ENCODE measurements around the gene LTB.

DNA sequence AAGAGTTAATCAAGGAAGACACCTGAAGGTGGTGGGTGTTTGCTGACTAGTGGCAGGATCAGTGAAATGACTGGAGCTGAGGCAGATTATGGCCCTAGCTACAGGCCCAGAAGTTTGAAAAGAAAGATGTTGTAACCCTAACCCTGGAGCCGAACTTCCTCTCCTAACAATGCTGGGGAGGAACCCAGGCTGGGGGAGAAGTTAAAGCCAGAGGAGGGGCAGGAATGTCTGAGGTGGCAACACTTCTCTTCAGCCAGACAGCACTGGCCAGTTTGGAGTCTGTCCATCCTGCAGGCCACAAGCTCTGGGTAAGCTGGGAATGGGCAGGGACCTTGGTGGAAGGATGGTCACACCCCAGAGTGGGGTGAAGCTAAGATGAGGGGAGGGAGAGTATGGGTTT is 3.8 kb upstream of the LTB start, which contains the start of gene LST1:
- TF ChIP-seq, protein P1, sequence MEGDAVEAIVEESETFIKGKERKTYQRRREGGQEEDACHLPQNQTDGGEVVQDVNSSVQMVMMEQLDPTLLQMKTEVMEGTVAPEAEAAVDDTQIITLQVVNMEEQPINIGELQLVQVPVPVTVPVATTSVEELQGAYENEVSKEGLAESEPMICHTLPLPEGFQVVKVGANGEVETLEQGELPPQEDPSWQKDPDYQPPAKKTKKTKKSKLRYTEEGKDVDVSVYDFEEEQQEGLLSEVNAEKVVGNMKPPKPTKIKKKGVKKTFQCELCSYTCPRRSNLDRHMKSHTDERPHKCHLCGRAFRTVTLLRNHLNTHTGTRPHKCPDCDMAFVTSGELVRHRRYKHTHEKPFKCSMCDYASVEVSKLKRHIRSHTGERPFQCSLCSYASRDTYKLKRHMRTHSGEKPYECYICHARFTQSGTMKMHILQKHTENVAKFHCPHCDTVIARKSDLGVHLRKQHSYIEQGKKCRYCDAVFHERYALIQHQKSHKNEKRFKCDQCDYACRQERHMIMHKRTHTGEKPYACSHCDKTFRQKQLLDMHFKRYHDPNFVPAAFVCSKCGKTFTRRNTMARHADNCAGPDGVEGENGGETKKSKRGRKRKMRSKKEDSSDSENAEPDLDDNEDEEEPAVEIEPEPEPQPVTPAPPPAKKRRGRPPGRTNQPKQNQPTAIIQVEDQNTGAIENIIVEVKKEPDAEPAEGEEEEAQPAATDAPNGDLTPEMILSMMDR (IDR thresholded peaks at IDR 0.05; ENCODE audit: poor library complexity): no peak
- no peak for TF ChIP-seq EZH2phosphoT487 (IDR thresholded peaks at IDR 0.05; ENCODE audit: low read depth, severe bottlenecking, unreplicated experiment)
- TF ChIP-seq EZH2 (IDR thresholded peaks at IDR 0.05; ENCODE audit: borderline replicate concordance): no peak

All from hepatocyte (in vitro differentiated cells).